KMS-11 (cell line): ENCODE measurements around the gene LRRC8B.
A peak's percentile ranks its signal among the peaks of the same experiment; 100 is the strongest.

Experiments
- H2AFZ ChIP-seq: fragments of 200-600 bp; sonication (generic); 2 replicates; pipeline ENCODE4 v1.6.1; 2016; ENCODE audit warnings: antibody characterized with exemption, mixed run types, low read depth
- H3K27ac ChIP-seq: fragments of 200-600 bp; sonication (generic); 2 replicates; pipeline ENCODE4 v1.6.1; 2016; ENCODE audit warnings: mild to moderate bottlenecking, mixed run types
- H3K27me3 ChIP-seq: fragments of 200-600 bp; sonication (generic); 2 replicates; pipeline ENCODE4 v1.6.1; 2017; ENCODE audit warnings: mild to moderate bottlenecking, low read depth, mixed run types, moderate library complexity; ENCODE audit not compliant: insufficient read depth
- H3K36me3 ChIP-seq: fragments of 200-600 bp; sonication (generic); 2 replicates; pipeline ENCODE4 v1.6.1; 2017; ENCODE audit warnings: mild to moderate bottlenecking, mixed run types; ENCODE audit not compliant: insufficient read depth
- H3K4me1 ChIP-seq: fragments of 200-600 bp; sonication (generic); 2 replicates; pipeline ENCODE4 v1.6.1; 2016; ENCODE audit warnings: mild to moderate bottlenecking, low read depth, mixed run types; ENCODE audit not compliant: poor library complexity, severe bottlenecking
- H3K4me2 ChIP-seq: fragments of 200-600 bp; sonication (generic); 2 replicates; pipeline ENCODE4 v1.7.0; 2016; ENCODE audit warnings: mild to moderate bottlenecking, mixed run types
- H3K4me3 ChIP-seq: fragments of 200-600 bp; sonication (generic); IDR thresholded peaks from 2 replicates; pipeline ENCODE4 v1.6.1; 2017; ENCODE audit warnings: low read depth, low read length, mixed read lengths; ENCODE audit not compliant: insufficient read depth
- H3K79me2 ChIP-seq: fragments of 200-600 bp; sonication (generic); 2 replicates; pipeline ENCODE4 v1.6.1; 2016; ENCODE audit warnings: low read depth, mixed run types; ENCODE audit not compliant: insufficient read depth
- H3K9ac ChIP-seq: fragments of 200-600 bp; sonication (generic); 2 replicates; pipeline ENCODE4 v1.6.1; 2016; ENCODE audit warnings: mild to moderate bottlenecking, mixed run types
- H4K20me1 ChIP-seq: fragments of 200-600 bp; sonication (generic); 2 replicates; pipeline ENCODE4 v1.6.1; 2016; ENCODE audit warnings: mild to moderate bottlenecking, mixed run types; ENCODE audit not compliant: insufficient read depth
- TF ChIP-seq, protein P1 (sequence below): fragments of 200-600 bp; sonication (generic); conservative IDR thresholded peaks from 2 replicates; pipeline ENCODE4 v1.6.1; 2017; ENCODE audit warnings: low read depth, mild to moderate bottlenecking, antibody characterized with exemption, low read length, moderate library complexity, mixed read lengths

LRRC8B gene

DNA sequence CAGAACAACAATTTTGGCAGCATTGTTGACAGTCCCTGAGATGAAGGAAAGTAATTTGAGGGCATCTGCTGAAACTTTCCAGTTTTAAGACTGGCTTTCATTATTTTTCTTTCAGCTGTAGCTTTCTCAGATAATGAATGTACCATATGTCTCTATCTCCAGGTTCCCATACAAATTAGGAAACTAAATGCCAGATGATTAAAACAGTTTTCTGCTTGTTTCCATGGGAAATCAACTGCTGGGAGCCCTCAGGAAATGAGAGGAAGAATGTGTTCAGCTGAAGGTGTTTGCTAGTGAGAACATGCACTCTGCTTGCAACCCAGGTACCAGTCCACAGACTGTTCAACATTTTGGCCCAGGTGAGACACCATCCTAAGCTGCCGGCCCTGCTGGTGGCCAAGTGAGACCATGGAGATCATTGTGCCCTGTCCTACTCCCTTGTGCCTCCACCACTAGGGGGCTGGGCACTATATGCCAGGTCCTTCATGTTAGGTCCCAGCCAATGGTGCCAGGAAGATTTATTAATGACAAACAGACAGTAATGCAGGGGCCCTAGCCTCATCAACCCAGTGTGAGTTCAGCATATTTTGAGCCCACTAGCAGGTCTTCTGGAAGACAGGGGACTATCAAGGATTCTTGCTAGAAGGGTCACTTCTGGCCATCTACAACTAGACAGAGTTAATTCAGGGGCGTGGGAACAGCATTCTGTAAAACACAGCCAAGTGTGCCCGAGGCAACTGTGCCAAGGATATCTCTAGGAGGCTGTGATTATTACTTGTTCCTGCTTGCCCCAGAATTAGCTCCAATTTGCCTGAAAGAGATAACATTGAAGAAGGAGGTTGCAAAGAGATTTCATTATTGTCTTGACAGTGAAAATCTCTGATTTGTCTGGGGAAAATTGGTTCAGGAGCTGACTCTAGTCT, 91.3 kb downstream of the LRRC8B start:
- H3K36me3 ChIP-seq, result no peaks in the 10 kb centered on the region
- no peaks in the 10 kb centered on the region for H3K4me1 ChIP-seq
- no peaks in the 10 kb centered on the region for H3K27me3 ChIP-seq
- TF ChIP-seq, protein P1, sequence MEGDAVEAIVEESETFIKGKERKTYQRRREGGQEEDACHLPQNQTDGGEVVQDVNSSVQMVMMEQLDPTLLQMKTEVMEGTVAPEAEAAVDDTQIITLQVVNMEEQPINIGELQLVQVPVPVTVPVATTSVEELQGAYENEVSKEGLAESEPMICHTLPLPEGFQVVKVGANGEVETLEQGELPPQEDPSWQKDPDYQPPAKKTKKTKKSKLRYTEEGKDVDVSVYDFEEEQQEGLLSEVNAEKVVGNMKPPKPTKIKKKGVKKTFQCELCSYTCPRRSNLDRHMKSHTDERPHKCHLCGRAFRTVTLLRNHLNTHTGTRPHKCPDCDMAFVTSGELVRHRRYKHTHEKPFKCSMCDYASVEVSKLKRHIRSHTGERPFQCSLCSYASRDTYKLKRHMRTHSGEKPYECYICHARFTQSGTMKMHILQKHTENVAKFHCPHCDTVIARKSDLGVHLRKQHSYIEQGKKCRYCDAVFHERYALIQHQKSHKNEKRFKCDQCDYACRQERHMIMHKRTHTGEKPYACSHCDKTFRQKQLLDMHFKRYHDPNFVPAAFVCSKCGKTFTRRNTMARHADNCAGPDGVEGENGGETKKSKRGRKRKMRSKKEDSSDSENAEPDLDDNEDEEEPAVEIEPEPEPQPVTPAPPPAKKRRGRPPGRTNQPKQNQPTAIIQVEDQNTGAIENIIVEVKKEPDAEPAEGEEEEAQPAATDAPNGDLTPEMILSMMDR, result peak; percentile 34; the same call in 1 of the 2 replicates
- no peaks in the 10 kb centered on the region for H4K20me1 ChIP-seq
- H3K79me2 ChIP-seq, result no peaks in the 10 kb centered on the region
- no peak overlapping the region for H3K4me2 ChIP-seq
- no peak overlapping the region for H2AFZ ChIP-seq
- no peak overlapping the region for H3K4me3 ChIP-seq
- no peak overlapping the region for H3K27ac ChIP-seq
- no peak overlapping the region for H3K9ac ChIP-seq

DNA sequence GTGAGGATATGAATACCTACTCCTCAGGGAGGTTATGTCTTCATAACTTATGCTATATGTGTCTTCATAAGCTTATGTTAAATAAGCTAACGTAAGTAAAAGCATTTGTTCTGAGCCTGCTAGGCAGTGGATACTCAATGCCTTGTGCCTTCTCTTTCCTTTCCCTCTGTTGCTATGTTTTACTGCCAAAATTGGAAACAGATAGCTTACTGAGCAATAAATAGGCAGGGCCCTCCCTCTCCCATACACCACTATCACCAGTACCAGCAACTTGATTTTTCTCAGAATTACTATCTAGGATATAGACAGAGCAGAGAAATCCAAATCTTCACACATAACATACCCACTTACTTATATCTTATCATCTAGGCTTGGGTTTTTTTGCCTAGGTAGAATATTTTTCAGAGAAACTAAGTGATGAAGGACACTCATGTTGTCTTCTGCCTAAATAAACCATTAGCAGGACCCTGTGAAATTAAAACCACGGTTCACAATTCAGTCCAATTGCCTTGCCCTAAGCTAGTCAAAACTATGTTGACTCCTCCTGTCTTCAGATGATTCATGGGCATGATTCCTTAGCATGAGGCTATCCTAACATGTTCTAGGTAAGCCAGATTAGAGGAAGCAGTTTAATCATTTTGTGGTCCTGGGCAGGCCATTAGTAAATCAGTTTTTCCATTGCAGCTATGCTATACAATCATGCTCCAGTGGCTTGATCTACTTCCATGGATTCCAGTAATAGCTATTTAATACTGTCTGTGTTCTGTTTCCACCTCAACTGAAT, 92.4 kb downstream of the LRRC8B start:
- Histone ChIP-seq H3K27ac (no peak overlapping the region), H3K4me2 (no peak overlapping the region), H3K4me3 (no peak overlapping the region), H3K9ac (no peak overlapping the region), H3K79me2 (no peaks in the 10 kb centered on the region), H2AFZ (no peak overlapping the region), H3K4me1 (no peaks in the 10 kb centered on the region), H3K27me3 (no peaks in the 10 kb centered on the region), H3K36me3 (no peaks in the 10 kb centered on the region), H4K20me1 (no peaks in the 10 kb centered on the region)
- TF ChIP-seq, protein P1, result no peak

DNA sequence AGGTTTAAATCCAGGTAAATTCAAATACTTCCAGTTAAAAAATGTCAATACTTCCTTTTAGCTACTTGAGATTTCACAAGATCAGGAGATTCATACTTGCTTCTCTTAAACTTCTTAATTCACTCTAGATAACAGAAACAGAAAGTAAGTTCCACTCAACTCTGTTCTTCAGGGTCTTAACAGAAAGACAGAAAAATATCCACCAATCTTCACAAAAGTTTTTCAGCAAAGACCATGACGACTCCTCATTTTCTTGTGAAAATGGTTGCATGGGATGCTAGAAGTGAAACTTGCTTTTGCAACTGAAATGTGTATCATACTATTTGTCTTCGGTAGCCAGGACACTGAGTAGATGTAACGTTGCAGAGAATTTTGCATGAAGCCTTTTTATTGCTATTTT, 96.0 kb downstream of the LRRC8B start:
- Histone ChIP-seq H4K20me1 (no peaks in the 10 kb centered on the region), H3K4me1 (no peaks in the 10 kb centered on the region), H3K4me3 (no peak overlapping the region), H3K4me2 (no peak overlapping the region), H3K27me3 (no peaks in the 10 kb centered on the region), H2AFZ (no peak overlapping the region), H3K9ac (no peak overlapping the region), H3K27ac (no peak overlapping the region), H3K79me2 (no peaks in the 10 kb centered on the region), H3K36me3 (no peaks in the 10 kb centered on the region)
- TF ChIP-seq, protein P1, result no peak

DNA sequence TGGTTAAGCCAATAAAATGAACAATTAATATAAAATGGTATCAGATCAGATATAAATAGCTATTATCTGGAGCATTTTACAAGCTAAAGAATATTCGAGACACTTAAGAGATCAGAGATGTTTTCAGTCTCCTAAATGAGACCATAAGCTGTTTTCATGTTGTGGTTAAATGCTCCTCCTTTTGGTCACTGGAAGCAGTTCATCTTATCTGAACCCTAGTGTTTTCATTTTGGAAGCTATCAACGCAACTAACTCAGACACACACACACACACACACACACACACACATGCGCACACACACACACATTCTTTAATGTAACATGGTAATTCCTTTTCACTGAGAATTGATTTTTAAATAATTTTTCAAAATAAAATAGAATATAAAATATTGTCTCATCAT, 98.3 kb downstream of the LRRC8B start:
- Histone ChIP-seq H3K79me2 (no peaks in the 10 kb centered on the region), H3K4me1 (peaks cover 11% of the 10 kb centered on the region), H3K27me3 (no peaks in the 10 kb centered on the region), H3K36me3 (no peaks in the 10 kb centered on the region), H3K4me2 (no peak overlapping the region), H3K27ac (no peak overlapping the region), H3K4me3 (no peak overlapping the region), H4K20me1 (no peaks in the 10 kb centered on the region), H3K9ac (no peak overlapping the region), H2AFZ (no peak overlapping the region)
- TF ChIP-seq, protein P1, result no peak
